Caco-2 (cell line): Measurements from ENCODE around the gene MSL1. TPM values are rescaled to one million over a fixed set of nuclear protein-coding genes. Genes with fewer than 3 reads are reported as not detected.

Source experiments
- BruUV-seq: library from RNA; stranded (reverse); fragments of 400-500 nt; replicated peaks from 2 replicates; lab custom pipeline; 2021; lab: Mats Ljungman, UMichigan
- CTCF ChIA-PET: fragments of 300-600 bp; sonication (Branson Sonifier 250); formaldehyde crosslinking; loops from one replicate; lab custom pipeline; 2022; ENCODE audit warnings: antibody characterized with exemption; lab: Charles Lee
- POLR2A ChIA-PET: fragments of 300-600 bp; sonication (Branson Sonifier 250); formaldehyde crosslinking; loops from one replicate; lab custom pipeline; 2022; ENCODE audit warnings: antibody characterized with exemption; lab: Charles Lee
- DNase-seq, 2 experiments: peaks; one replicate each; pipeline versions ENCODE4 v3.0.0 to v3.0.0-alpha.2; 2020 to 2022
- H3K27me3 ChIP-seq: replicated peaks from 2 replicates; pipeline ENCODE4 v1.6.0; 2011; ENCODE audit warnings: low read length; ENCODE audit not compliant: control insufficient read depth, insufficient read depth
- H3K36me3 ChIP-seq: 2 replicates; pipeline ENCODE4 v1.5.1; 2011; ENCODE audit warnings: low read length; ENCODE audit not compliant: control insufficient read depth, insufficient read depth
- H3K4me1 ChIP-seq: fragments of 250-450 bp; sonication (Bioruptor Pico); 2 replicates; pipeline ENCODE4 v1.5.1; 2020; ENCODE audit warnings: mild to moderate bottlenecking
- H3K4me3 ChIP-seq: 2 replicates; pipeline ENCODE4 v1.5.1; 2011; ENCODE audit warnings: low read depth, mild to moderate bottlenecking, control low read depth, low read length
- H3K9me3 ChIP-seq: fragments of 250-450 bp; sonication (Bioruptor Pico); 2 replicates; pipeline ENCODE4 v1.5.1; 2020; ENCODE audit warnings: mild to moderate bottlenecking, moderate library complexity
- H3K27ac Mint-ChIP-seq: one replicate; pipeline ENCODE4 v1.8.0; 2022; ENCODE audit warnings: mixed read lengths; ENCODE audit not compliant: unreplicated experiment
- H3K27me3 Mint-ChIP-seq: one replicate; pipeline ENCODE4 v1.8.0; 2022; ENCODE audit warnings: mixed read lengths; ENCODE audit not compliant: insufficient read depth, unreplicated experiment
- H3K36me3 Mint-ChIP-seq: one replicate; pipeline ENCODE4 v1.8.0; 2022; ENCODE audit warnings: mild to moderate bottlenecking, mixed read lengths; ENCODE audit not compliant: insufficient read depth, unreplicated experiment
- H3K4me1 Mint-ChIP-seq: one replicate; pipeline ENCODE4 v1.8.0; 2022; ENCODE audit warnings: low read depth, mixed read lengths; ENCODE audit not compliant: unreplicated experiment
- H3K4me3 Mint-ChIP-seq: one replicate; pipeline ENCODE4 v1.8.0; 2022; ENCODE audit warnings: mild to moderate bottlenecking, moderate library complexity, mixed read lengths; ENCODE audit not compliant: unreplicated experiment
- H3K9me3 Mint-ChIP-seq: one replicate; pipeline ENCODE4 v1.8.0; 2022; ENCODE audit warnings: mixed read lengths; ENCODE audit not compliant: unreplicated experiment
- CTCF ChIP-seq, 2 experiments: fragments of 200-600 bp in 1 of 2; IDR thresholded peaks; 1 replicate in 1 of 2; 2 replicates in 1 of 2; pipeline versions ENCODE4 v1.5.1 to v1.8.0; 2011 to 2022; ENCODE audit warnings: antibody characterized with exemption in 1 of 2, control low read depth in 1 of 2, inconsistent platforms in 1 of 2, low read depth in 1 of 2, low read length in 1 of 2, mild to moderate bottlenecking in 1 of 2, moderate library complexity in 1 of 2; ENCODE audit not compliant: insufficient read depth in 1 of 2, severe bottlenecking in 1 of 2, unreplicated experiment in 1 of 2
- intact Hi-C: fragments of 100-400 bp; cut with micrococcal nuclease; formaldehyde crosslinking; loops from one replicate; pipeline ENCODE4 v1.10.0; 2022; ENCODE audit not compliant: unreplicated experiment
- total RNA-seq: library from RNA; stranded (reverse); gene quantifications from 2 replicates; pipeline ENCODE4 v1.2.3, GENCODE V29; 2022

Gene MSL1
- total RNA-seq, 1 experiment from 2014 or later: 82.6 TPM

GRCh38 chr17:40074871-40075200 lies 46.9 kb upstream of the MSL1 start:
- POLR2A ChIA-PET: interaction anchor here (1.3 kb wide), 2 partner anchors 21 to 26 kb away, joined by 4 to 9 read pairs; partner anchors contain the start of genes MED24 and NR1D1
- peaks cover 5% of the 10 kb centered on the region for H3K36me3 Mint-ChIP-seq

GRCh38 chr17:40075201-40075941 lies 46.4 kb upstream of the MSL1 start:
- peaks cover 5% of the 10 kb centered on the region for H3K36me3 Mint-ChIP-seq
- Histone ChIP-seq H3K4me1 (peaks cover 49% of the 10 kb centered on the region), H3K27me3 (no peaks in the 10 kb centered on the region), H3K36me3 (peaks cover 3% of the 10 kb centered on the region), H3K9me3 (no peaks in the 10 kb centered on the region), H3K4me3 (no peak overlapping the region)
- CTCF ChIA-PET: interaction anchor here (0.6 to 2.4 kb wide), 27 partner anchors 11 to 278 kb away, joined by 3 to 66 read pairs (median 5); partner anchors contain the start of genes CSF3, MED24, NR1D1 and THRA
- H3K4me1 Mint-ChIP-seq: peaks cover 27% of the 10 kb centered on the region
- no peaks in the 10 kb centered on the region for H3K9me3 Mint-ChIP-seq
- peak overlapping the region; percentile 47 for H3K27ac Mint-ChIP-seq
- H3K4me3 Mint-ChIP-seq: no peak overlapping the region
- DNase-seq: peak; percentile 78 to 81
- intact Hi-C loops: loop anchor here (1.0 to 5.0 kb wide), 4 partner anchors 12 to 63 kb away; no protein-coding TSS in a partner anchor
- TF ChIP-seq CTCF (IDR thresholded peaks at IDR 0.05; ENCODE audit: insufficient read depth in 1 of 2, low read depth in 1 of 2, low read length in 1 of 2, severe bottlenecking in 1 of 2, unreplicated experiment in 1 of 2): peak; percentile 92 to 94
- POLR2A ChIA-PET: interaction anchor here (0.7 to 1.3 kb wide), 4 partner anchors 21 to 95 kb away, joined by 3 to 9 read pairs (median 5); partner anchors contain the start of genes MED24, NR1D1 and PSMD3
- H3K27me3 Mint-ChIP-seq: no peaks in the 10 kb centered on the region
- BruUV-seq: no TSS peak

More at GRCh38 chr17:40074871-40075200, 46.9 kb upstream of the MSL1 start:
- Mint-ChIP-seq H3K9me3 (no peaks in the 10 kb centered on the region), H3K4me1 (peaks cover 33% of the 10 kb centered on the region), H3K27me3 (no peaks in the 10 kb centered on the region), H3K27ac (no peak overlapping the region), H3K4me3 (no peak overlapping the region)
- Histone ChIP-seq H3K36me3 (peaks cover 3% of the 10 kb centered on the region), H3K27me3 (no peaks in the 10 kb centered on the region), H3K4me3 (no peak overlapping the region), H3K9me3 (no peaks in the 10 kb centered on the region), H3K4me1 (peaks cover 54% of the 10 kb centered on the region)
- DNase-seq: no peak
- intact Hi-C loops: loop anchor here (1.0 to 5.0 kb wide), 4 partner anchors 12 to 63 kb away; no protein-coding TSS in a partner anchor
- TF ChIP-seq CTCF (IDR thresholded peaks at IDR 0.05; ENCODE audit: insufficient read depth in 1 of 2, low read depth in 1 of 2, low read length in 1 of 2, severe bottlenecking in 1 of 2, unreplicated experiment in 1 of 2): no peak
- CTCF ChIA-PET: interaction anchor here (0.6 to 2.4 kb wide), 17 partner anchors 10 to 278 kb away, joined by 3 to 66 read pairs (median 7); partner anchors contain the start of genes CSF3, MED24, NR1D1 and THRA
- BruUV-seq: no TSS peak

- DNase-seq: no peak
- Mint-ChIP-seq H3K27me3 (no peaks in the 10 kb centered on the region), H3K9me3 (no peaks in the 10 kb centered on the region), H3K36me3 (peaks cover 5% of the 10 kb centered on the region), H3K4me1 (peaks cover 23% of the 10 kb centered on the region), H3K27ac (peak overlapping the region; percentile 47), H3K4me3 (no peak overlapping the region)
- Histone ChIP-seq H3K36me3 (peaks cover 3% of the 10 kb centered on the region), H3K9me3 (no peaks in the 10 kb centered on the region), H3K4me1 (peaks cover 42% of the 10 kb centered on the region), H3K4me3 (no peak overlapping the region), H3K27me3 (no peaks in the 10 kb centered on the region)
- ChIA-PET POLR2A (interaction anchor here (0.7 to 1.3 kb wide), 4 partner anchors 22 to 95 kb away, joined by 3 to 9 read pairs (median 5); partner anchors contain the start of genes MED24, NR1D1 and PSMD3), CTCF (interaction anchor here (0.6 to 2.4 kb wide), 20 partner anchors 10 to 123 kb away, joined by 3 to 66 read pairs (median 8); partner anchors contain the start of genes CSF3, MED24, NR1D1 and THRA)
- no TSS peak for BruUV-seq
- no peak for TF ChIP-seq CTCF (IDR thresholded peaks at IDR 0.05; ENCODE audit: insufficient read depth in 1 of 2, low read depth in 1 of 2, low read length in 1 of 2, severe bottlenecking in 1 of 2, unreplicated experiment in 1 of 2)
- intact Hi-C loops: loop anchor here (1.0 to 5.0 kb wide), 4 partner anchors 13 to 64 kb away; no protein-coding TSS in a partner anchor
Observed at GRCh38 chr17:40075942-40076498, 45.8 kb upstream of the MSL1 start.
